COLO668 (cell line): ENCODE data around the gene SEMA4B.
"Not testable (repeated sequence)": the region's sequence is repeated elsewhere in the genome, so short reads cannot be mapped to it uniquely, and the experiment has no call there.

Experiments used
- DNase-seq: peaks from one replicate; lab custom pipeline; 2025; ENCODE audit not compliant: unreplicated experiment; lab: John Stamatoyannopoulos, UW

The SEMA4B gene

DNA sequence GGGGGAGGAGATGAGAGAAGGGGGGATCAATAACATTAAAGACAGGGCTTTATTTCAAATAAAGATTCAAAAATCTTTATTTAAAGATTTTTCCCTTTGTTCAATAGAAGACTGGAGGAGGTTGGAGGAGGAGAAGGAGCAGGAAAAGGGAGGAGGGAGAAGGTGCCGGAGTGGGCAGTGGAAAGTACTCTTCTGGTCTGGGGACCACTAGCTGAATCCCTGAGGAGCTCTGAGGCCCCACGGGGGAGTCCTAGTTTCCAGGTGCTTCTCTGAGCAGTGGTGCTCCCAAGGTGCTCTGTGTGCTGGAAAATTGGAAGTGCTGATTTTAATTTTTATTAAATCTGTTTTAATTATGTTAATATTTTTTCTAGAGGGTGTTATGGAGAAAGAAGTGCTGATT, 19.4 kb upstream of the SEMA4B start:
- no peak for DNase-seq

DNA sequence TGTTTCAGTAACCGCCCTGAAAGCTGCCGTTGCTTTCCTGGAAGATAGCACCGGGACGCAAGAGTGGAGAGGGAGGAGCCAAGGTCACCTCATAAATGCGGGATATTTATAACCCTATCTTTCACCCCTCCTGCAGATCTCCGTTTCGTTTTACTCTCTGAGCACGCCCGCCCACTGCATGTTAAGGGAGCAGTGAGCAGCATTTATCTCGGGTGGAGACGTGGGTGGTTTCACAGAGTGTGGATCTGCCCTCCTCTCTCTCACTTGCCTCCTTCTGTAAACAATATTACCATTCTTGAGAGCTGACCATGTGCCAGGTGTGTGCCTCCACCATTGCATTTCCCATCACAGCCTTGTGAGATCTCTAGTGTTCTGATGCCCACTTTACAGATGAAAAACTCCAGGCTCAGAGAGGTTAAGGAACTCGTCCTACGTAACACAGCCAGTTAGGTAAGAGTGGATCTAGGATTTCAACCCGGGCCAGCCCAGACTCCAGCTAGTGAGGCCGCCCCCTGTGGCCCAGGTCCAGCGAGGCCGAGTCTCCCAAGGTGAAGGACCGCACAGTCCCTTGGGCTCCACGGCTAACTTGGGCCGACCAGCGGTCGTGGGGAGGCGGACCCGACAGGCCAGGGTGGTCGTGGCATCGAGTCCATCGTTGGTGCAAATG, 16.9 kb upstream of the SEMA4B start:
- peak; percentile 53 for DNase-seq

GRCh38 chr15:90184786-90185704, 16.1 kb upstream of the SEMA4B start:
- peak; percentile 93 for DNase-seq

DNA sequence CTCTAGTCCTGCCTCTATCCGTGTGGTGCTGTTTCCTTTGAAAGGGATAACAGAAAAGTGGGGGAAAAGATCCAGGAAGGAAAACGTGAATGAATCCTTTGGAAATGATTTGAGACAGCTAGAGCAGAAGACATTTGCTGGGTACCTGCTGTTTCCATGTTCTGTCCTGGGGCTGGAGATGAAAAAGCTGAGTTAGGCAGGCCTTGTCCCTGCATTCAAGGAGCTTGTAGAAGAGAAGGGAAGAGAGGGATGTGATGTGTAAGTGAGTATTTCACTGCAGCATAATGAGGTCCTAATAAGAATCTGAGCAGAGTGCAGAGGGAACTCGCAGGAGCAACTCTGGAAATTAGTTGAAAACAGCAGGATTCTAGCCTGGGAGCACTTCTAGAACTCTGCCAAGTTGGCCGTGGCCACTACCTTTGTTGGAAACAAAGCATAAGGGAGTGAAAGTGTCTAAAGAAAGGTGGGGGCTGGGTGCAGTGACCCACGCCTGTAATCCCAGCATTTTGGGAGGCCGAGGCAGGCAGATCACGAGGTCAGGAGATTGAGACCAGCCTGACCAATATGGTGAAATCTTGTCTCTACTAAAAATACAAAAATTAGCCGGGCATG, 13.8 kb upstream of the SEMA4B start:
- DNase-seq, result no peak

DNA sequence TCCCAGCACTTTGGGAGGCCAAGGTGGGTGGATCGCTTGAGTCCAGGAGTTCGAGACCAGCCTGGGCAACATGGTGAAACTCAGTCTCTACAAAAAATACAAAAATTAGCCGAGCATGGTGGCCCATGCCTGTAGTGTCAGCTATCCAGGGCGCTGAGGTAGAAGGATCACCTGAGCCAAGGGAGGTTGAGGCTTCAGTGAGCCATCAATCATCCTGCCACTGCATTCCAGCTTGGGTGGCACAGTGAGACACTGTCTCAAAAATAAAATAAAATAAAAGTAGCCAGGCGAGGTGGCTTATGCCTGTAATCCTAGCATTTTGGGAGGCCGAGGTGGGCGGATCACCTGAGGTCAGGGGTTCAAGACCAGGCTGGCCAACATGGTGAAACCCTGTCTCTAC, 13.1 kb upstream of the SEMA4B start:
- DNase-seq, result not testable (repeated sequence)

DNA sequence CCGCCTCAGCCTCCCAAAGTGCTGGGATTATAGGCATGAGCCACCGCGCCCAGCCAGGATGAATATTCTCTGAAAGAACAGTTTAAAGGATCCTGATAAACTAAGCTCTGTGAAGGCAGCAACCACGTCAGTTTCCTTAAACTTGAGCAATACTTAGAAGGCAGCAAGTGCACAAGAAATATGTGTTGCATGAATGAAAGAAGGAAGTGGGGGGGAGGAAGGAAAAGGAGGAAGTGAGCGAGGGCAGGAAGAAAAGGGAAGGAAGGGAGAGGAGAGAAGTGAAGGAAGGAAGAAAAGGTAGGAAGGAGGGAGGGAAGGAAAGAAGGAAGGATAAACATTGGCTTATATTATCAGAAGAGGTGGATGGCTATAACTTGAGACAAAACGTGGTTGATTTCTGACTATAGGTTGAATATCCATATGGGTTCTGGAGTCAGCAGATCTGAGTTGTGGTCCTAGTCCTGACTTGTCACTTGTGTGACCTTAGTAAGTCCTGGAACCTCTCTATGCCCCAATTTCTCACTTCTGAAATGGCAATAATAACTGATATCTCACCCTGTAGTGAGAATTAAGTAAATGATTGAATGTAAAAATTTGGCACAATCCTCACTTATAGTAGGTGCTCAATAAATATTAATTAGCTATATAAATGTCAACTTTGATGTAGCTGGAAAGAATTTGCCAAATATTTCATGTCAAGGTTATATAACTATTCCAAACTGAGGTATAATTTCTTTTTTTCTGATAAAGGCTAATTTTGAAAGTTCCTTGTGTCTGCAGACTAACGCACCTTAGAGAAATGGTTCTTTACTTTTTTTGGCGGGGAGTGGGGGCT, 12.0 kb upstream of the SEMA4B start:
- no peak for DNase-seq

DNA sequence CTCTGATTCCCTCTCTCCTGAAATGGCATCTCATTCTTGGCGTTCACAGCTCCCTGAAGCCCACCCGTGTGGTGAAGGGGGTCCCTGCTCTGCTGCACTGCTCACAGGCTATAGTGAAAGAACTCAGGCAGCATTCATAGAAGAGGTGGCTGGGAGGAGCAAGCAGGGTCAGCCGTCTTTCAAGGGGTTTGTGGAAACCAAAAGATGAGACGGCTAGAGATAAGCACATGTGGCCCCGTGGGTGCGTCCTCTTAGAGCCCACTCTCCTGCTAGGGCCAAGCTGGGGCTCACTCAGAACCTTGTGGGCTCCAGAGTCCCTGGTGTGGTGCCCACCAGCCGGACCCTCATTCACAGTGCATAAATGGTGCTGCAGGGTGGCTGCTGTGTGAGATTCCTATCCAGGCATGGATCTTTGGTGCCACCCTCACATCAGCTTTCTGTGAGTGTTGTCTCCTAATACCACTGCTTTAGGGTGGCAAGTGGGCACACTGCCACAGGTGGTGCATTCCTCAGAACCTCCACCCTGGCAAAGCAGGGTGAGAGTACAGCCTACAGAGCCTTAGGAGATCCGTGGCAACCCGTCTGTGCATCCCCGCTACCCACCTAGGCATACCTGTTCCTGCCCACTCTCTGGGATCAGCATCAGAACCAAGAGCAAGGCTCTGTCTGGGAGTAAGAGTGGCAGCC, 11.2 kb upstream of the SEMA4B start:
- no peak for DNase-seq

DNA sequence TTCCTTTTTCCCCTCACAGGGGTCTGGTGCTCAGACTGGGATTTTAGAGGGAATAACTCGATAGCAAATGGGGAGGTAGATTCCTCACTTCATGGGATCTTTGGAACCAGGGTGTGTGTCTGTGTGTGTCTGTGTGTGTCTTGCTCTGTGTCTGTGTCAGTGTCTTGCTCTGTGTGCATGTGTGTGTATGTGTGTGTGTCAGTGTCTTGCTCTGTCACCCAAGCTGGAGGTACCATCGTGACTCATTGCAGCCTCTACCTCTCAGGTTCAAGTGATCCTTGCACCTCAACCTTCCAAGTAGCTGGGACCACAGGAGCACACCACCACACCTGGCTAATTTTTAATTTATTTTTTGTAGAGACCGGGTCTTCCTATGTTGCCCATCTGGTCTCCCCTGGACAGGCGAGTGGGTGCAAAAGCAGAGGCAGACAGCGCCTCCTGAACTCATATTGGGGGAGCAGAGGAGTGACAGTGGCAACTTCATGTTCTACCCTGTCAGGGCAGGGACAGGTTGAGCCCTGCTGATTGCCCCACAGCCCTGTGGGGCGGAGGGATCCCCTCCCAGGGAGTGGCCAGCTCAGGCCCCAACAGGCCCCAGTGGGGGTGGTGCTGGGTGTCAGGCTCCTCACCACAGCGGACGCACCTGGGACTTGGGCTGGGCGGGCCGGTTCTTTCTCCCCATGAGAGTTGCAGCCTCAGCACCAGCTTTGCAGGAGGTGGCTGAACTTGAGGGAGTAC, 10.4 kb upstream of the SEMA4B start:
- peak; percentile 58 for DNase-seq

DNA sequence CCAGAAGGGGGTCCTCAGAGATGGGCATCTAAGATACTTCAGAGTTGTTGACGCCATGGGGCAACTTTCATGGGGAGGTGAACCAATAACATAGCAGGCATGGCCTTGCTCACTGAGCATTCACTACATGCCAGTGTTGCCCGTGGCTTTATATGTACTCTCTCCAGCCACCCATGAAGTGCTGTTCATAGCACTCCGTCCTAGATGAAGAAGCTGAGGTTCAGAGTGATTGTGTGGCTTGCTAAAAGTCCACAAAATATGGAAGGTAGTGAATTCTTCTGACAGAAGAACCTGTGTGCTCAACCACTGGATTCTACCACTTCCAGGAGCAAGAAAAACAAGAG, 9.8 kb upstream of the SEMA4B start:
- no peak for DNase-seq

GRCh38 chr15:90191794-90192509, 9.2 kb upstream of the SEMA4B start:
- peak; percentile 93 for DNase-seq

- no peak for DNase-seq
These were observed 8.0 kb upstream of the SEMA4B start for GRCh38 chr15:90192961-90193786.

GRCh38 chr15:90194655-90195054, 6.5 kb upstream of the SEMA4B start:
- DNase-seq, result no peak

GRCh38 chr15:90200534-90201129, 498 bp upstream of the SEMA4B start:
- no peak for DNase-seq

- DNase-seq, result no peak
These were observed 830 bp downstream of the SEMA4B start for GRCh38 chr15:90201944-90202375.

DNA sequence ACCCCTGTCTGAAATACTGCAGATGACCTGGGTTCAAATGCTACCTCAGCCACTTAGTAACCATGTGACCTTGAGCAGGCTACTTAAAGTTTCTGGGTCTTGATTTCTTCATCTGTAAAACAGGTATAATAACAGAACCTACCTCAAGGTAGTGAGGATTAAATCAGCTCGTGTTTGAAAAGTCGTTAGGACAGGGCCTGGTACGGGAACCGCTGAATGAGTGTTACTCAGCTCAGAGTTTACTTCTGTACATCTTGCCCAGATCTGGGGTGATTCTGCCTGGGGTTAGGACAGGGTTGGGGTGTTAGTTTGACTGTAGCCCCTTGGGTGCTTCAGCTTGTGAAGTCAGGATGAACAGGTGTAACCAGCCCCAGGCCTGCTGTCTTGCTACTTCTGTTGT, 1.8 kb downstream of the SEMA4B start:
- DNase-seq, result no peak

- no peak for DNase-seq
These were observed 2.3 kb downstream of the SEMA4B start for GRCh38 chr15:90203473-90203872.

DNA sequence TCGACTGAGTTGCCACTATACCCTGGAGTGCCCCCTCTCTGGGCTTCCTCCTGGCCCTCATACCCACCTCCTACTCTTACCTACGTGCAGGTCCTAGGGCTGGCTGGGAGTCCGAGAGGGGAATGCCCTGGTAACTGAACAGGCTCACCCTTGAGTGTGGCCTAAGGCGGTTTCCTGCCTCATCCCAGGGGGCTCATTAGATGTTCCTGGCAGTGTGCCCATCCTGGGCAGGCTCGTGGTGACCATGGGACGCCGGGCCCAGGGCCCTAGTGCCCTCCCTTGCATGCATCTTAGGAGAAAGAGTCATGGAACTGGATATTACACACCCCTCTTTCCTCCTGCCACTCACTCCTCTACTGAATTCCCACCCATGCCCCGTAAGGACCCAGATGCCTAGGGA, 2.8 kb downstream of the SEMA4B start:
- peak; percentile 58 for DNase-seq
